GM12878 (cell line): ENCODE results near the gene OTOG. TPM values are rescaled to one million over a fixed set of nuclear protein-coding genes. Genes with fewer than 3 reads are reported as not detected.

Experiments
- ATAC-seq: fragments of 200-7000 bp; cut with Tn5 transposase; 3 replicates; pipeline ENCODE4 v1.9.1; 2020; ENCODE audit warnings: mild to moderate bottlenecking, moderate library complexity
- BruUV-seq: library from RNA; stranded (reverse); fragments of 400-500 nt; replicated peaks from 2 replicates; lab custom pipeline; 2021; lab: Mats Ljungman, UMichigan
- CTCF ChIA-PET: fragments of 300-600 bp; sonication (Branson Sonifier 250); formaldehyde crosslinking; extraction: SDS; loops from one replicate; lab custom pipeline; 2021; ENCODE audit warnings: inconsistent platforms; lab: Yijun Ruan, JAX
- POLR2A ChIA-PET: fragments of 350-600 bp; formaldehyde crosslinking; extraction: SDS; loops from one replicate; lab custom pipeline; 2021; ENCODE audit warnings: inconsistent platforms; lab: Charles Lee
- RAD21 ChIA-PET: fragments of 300-600 bp; sonication (Branson Sonifier 250); formaldehyde crosslinking; loops from one replicate; lab custom pipeline; 2023; ENCODE audit warnings: antibody characterized with exemption; ENCODE audit not compliant: unreplicated experiment; lab: Charles Lee
- SMC1A ChIA-PET: fragments of 300-600 bp; sonication (Branson Sonifier 250); formaldehyde crosslinking; loops from one replicate; lab custom pipeline; 2023; ENCODE audit not compliant: unreplicated experiment, uncharacterized antibody; lab: Charles Lee
- DNase-seq: peaks from one replicate; pipeline ENCODE4 v3.0.0-alpha.2; 2011; ENCODE audit warnings: low read depth, low spot score
- FAIRE-seq: peaks from 3 replicates; lab custom pipeline; 2011; peaks lifted over from hg19 to GRCh38; lab: Jason Lieb, UNC
- H2AFZ ChIP-seq: 2 replicates; pipeline ENCODE4 v1.6.0; 2011; ENCODE audit warnings: low read depth, low read length, control low read depth; ENCODE audit not compliant: control insufficient read depth
- H3K27ac ChIP-seq: 2 replicates; pipeline ENCODE4 v1.5.1; 2011; ENCODE audit warnings: control low read depth; ENCODE audit not compliant: control insufficient read depth, insufficient read depth
- H3K27me3 ChIP-seq, 2 experiments: replicated peaks in 1 of 2; 2 replicates each; pipeline versions ENCODE4 v1.6.0 to v1.6.1; 2011; ENCODE audit warnings: low read length in 1 of 2; ENCODE audit not compliant: control insufficient read depth in 2 of 2, insufficient read depth in 2 of 2
- H3K36me3 ChIP-seq, 2 experiments: 2 replicates each; pipeline ENCODE4 v1.5.1; 2011; ENCODE audit warnings: low read length in 1 of 2; ENCODE audit not compliant: control insufficient read depth in 2 of 2, insufficient read depth in 2 of 2
- H3K4me1 ChIP-seq: 2 replicates; pipeline ENCODE4 v1.6.1; 2011; ENCODE audit warnings: mild to moderate bottlenecking, low read length, moderate library complexity, mixed read lengths; ENCODE audit not compliant: control insufficient read depth, insufficient read depth
- H3K4me2 ChIP-seq: 2 replicates; pipeline ENCODE4 v1.6.0; 2011; ENCODE audit warnings: control low read depth; ENCODE audit not compliant: control insufficient read depth, insufficient read depth
- H3K4me3 ChIP-seq: fragments of 200-600 bp; sonication (generic); 2 replicates; pipeline ENCODE4 v1.5.1; 2016
- H3K79me2 ChIP-seq: 2 replicates; pipeline ENCODE4 v1.6.0; 2011; ENCODE audit warnings: low read length; ENCODE audit not compliant: control insufficient read depth, insufficient read depth
- H3K9ac ChIP-seq: 2 replicates; pipeline ENCODE4 v1.8.0; 2011; ENCODE audit warnings: low read length, control low read depth, mixed read lengths; ENCODE audit not compliant: control insufficient read depth, insufficient read depth
- H3K9me3 ChIP-seq: replicated peaks from 3 replicates; pipeline ENCODE4 v1.5.1; 2011; ENCODE audit warnings: mild to moderate bottlenecking, low read length; ENCODE audit not compliant: control insufficient read depth, insufficient read depth
- H4K20me1 ChIP-seq: 2 replicates; pipeline ENCODE4 v1.6.0; 2011; ENCODE audit not compliant: control insufficient read depth, insufficient read depth
- ATF2 ChIP-seq: IDR thresholded peaks from 2 replicates; pipeline ENCODE4 v1.6.1; 2012; ENCODE audit warnings: low read length, inconsistent platforms
- CHD4 ChIP-seq: fragments of 200-600 bp; sonication (generic); IDR thresholded peaks from 2 replicates; pipeline ENCODE4 v1.6.1; 2016; ENCODE audit warnings: mild to moderate bottlenecking
- EP300 ChIP-seq, 2 experiments: fragments of 150-350 bp in 1 of 2; IDR thresholded peaks; 2 replicates each; pipeline ENCODE4 v1.6.1; 2011 to 2012; ENCODE audit warnings: low read depth in 2 of 2, low read length in 2 of 2, borderline replicate concordance in 1 of 2, improper control_type of control experiment in 1 of 2, inconsistent platforms in 1 of 2; ENCODE audit not compliant: control insufficient read depth in 1 of 2
- FOS ChIP-seq: IDR thresholded peaks from 3 replicates; pipeline ENCODE4 v1.6.1; 2011; ENCODE audit warnings: borderline replicate concordance; ENCODE audit not compliant: insufficient read length; ENCODE audit errors: extremely low read depth
- GATAD2B ChIP-seq: fragments of 450-650 bp; conservative IDR thresholded peaks from 2 replicates; pipeline ENCODE4 v1.6.1; 2017; ENCODE audit warnings: low read depth, mild to moderate bottlenecking, moderate library complexity
- IKZF1 ChIP-seq: fragments of 450-650 bp; conservative IDR thresholded peaks from 2 replicates; pipeline ENCODE4 v1.6.1; 2017; ENCODE audit warnings: antibody characterized with exemption, mild to moderate bottlenecking
- IRF4 ChIP-seq: IDR thresholded peaks from 2 replicates; pipeline ENCODE4 v1.6.1; 2011; ENCODE audit warnings: low read depth, low read length
- KAT2A ChIP-seq: conservative IDR thresholded peaks from 2 replicates; pipeline ENCODE4 v1.6.1; 2011; ENCODE audit warnings: low read depth, low read length; ENCODE audit not compliant: control insufficient read depth
- NFIC ChIP-seq: IDR thresholded peaks from 2 replicates; pipeline ENCODE4 v1.6.1; 2012; ENCODE audit warnings: low read depth, mild to moderate bottlenecking, inconsistent platforms, low read length, moderate library complexity
- NKRF ChIP-seq: fragments of 450-650 bp; conservative IDR thresholded peaks from 2 replicates; pipeline ENCODE4 v1.6.1; 2017; ENCODE audit warnings: mild to moderate bottlenecking, moderate library complexity
- NR2C2 ChIP-seq: IDR thresholded peaks from 2 replicates; pipeline ENCODE4 v1.6.1; 2011; ENCODE audit warnings: borderline replicate concordance, low read depth; ENCODE audit not compliant: control insufficient read depth, insufficient read length
- POLR2A ChIP-seq: IDR thresholded peaks from 2 replicates; pipeline ENCODE4 v1.6.1; 2011; ENCODE audit warnings: low read depth, mild to moderate bottlenecking, low read length
- SUPT20H ChIP-seq: IDR thresholded peaks from 2 replicates; pipeline ENCODE4 v1.6.1; 2011; ENCODE audit warnings: low read depth, mild to moderate bottlenecking, low read length, moderate library complexity, borderline replicate concordance; ENCODE audit not compliant: control insufficient read depth
- TARDBP ChIP-seq: IDR thresholded peaks from 2 replicates; pipeline ENCODE4 v1.6.1; 2016; ENCODE audit warnings: borderline replicate concordance
- TBL1XR1 ChIP-seq: IDR thresholded peaks from 2 replicates; pipeline ENCODE4 v1.6.1; 2012; ENCODE audit warnings: low read depth, low read length, improper control_type of control experiment
- ZBTB4 ChIP-seq: fragments of 450-650 bp; formaldehyde crosslinking; IDR thresholded peaks from 2 replicates; pipeline ENCODE4 v1.4.0; 2022; ENCODE audit warnings: mild to moderate bottlenecking, moderate library complexity
- ZNF24 ChIP-seq: fragments of 450-650 bp; IDR thresholded peaks from 2 replicates; pipeline ENCODE4 v1.6.1; 2017; ENCODE audit warnings: antibody characterized with exemption, mild to moderate bottlenecking
- WGBS: methylation state at CpG from one replicate; pipeline ENCODE4 v1.1.6; 2016; ENCODE audit warnings: low lambda C conversion rate; ENCODE audit not compliant: insufficient replicate concordance, insufficient coverage; ENCODE audit errors: missing lambda C conversion rate; 5-methylcytosine and 5-hydroxymethylcytosine counted together
- in situ Hi-C: fragments of 300-500 bp; cut with MboI; formaldehyde crosslinking; loops from 9 replicates; pipeline ENCODE4 v1.14.3; 2018; ENCODE audit warnings: mixed read lengths
- intact Hi-C: fragments of 100-400 bp; cut with micrococcal nuclease; formaldehyde crosslinking; loops from one replicate; pipeline ENCODE4 v1.14.2; 2022; ENCODE audit not compliant: unreplicated experiment
- polyA plus RNA-seq, 11 experiments: library from polyadenylated mRNA; depleted of rRNA in 4 of 11; unstranded in 6 of 11; stranded (reverse) in 5 of 11; fragments of >200 nt; fragmentation: Nextera tagmentation in 4 of 11; fragmentation: Illumina TruSeq in 1 of 11; extraction: Ambion mirVana in 4 of 11; extraction: Trizol in 1 of 11; gene quantifications; 1 replicate in 1 of 11; 2 replicates in 10 of 11; pipeline versions ENCODE4 v1.2.1 to v1.2.3, GENCODE V29; 2011 to 2016; ENCODE audit warnings: inconsistent platforms in 2 of 11, missing spikeins in 2 of 11, low read depth in 1 of 11
- total RNA-seq, 4 experiments: library from RNA; depleted of rRNA in 3 of 4; stranded (reverse); fragments of >200 nt in 3 of 4; fragmentation: Illumina TruSeq in 1 of 4; extraction: Trizol in 1 of 4; gene quantifications; 2 replicates each; pipeline versions ENCODE4 v1.2.1 to v1.2.3, GENCODE V29; 2013 to 2021

Gene OTOG
- total and polyA plus RNA-seq, 10 of the 15 experiments (the other 5 are each of a cell fraction or from before 2014, with no cell fraction given): not detected

DNA sequence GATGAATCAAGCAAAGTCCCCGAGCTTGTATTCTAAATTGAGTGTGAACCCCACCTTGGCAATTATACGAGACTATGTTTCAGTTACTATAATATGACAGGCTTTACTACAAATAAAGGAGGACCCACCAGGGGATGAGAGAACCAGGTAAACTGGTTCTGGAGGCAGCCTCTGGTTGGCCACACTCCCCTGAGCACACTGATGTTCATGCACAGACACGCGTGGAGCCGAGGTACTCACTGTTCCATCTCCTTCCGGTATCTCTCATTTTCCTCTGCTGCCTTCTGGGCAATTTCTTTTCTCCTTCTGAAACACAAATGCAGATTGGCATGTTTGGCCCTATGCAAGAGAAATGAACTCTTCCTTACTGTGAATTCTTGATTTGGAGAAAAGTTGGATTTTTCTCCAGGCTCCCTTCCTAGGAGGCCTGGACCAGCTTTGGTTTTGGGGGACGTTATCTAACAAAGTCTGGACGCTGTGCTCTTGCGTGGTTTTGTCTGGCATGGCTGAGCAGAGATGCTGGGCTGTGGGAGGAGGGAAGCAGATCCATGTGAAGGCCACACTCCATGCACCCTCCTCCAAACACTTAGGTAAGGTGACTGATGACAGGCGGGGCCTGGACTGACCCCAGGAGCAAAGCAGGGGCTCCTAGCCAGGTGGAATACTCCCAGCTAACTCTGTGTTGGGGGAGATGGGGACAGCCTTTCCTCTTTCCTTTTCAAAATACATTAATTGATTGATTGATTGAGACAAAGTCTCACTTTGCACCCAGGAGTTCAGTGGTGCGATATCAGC is 25.8 kb upstream of the OTOG start:
- no peak for ATAC-seq
- DNase-seq: no peak
- Histone ChIP-seq H3K4me2 (no peak overlapping the region), H3K4me1 (no peaks in the 10 kb centered on the region), H3K4me3 (no peak overlapping the region), H3K9ac (no peak overlapping the region), H3K9me3 (no peaks in the 10 kb centered on the region), H4K20me1 (no peaks in the 10 kb centered on the region), H3K36me3 (no peaks in the 10 kb centered on the region), H2AFZ (no peak overlapping the region), H3K27me3 (peaks cover 0 to 2% of the 10 kb centered on the region in 2 experiments; a peak in 2 of 4 replicates), H3K27ac (no peak overlapping the region), H3K79me2 (no peaks in the 10 kb centered on the region)
- FAIRE-seq: no peak
- RAD21 ChIA-PET: interaction anchor here (0.9 kb wide), 1 partner anchor 14 kb away, joined by 3 read pairs; no protein-coding TSS in a partner anchor
- CTCF ChIA-PET: interaction anchor here (4.0 kb wide), 1 partner anchor 137 kb away, joined by 14 read pairs; no protein-coding TSS in a partner anchor
- intact Hi-C loops (no loop called here), in situ Hi-C loops (no loop called here)
- SMC1A ChIA-PET: interaction anchor here (0.9 kb wide), 1 partner anchor 210 kb away, joined by 3 read pairs; no protein-coding TSS in a partner anchor
- no TSS peak for BruUV-seq
- 49% methylated on average over 11 of the region's 11 CpGs for WGBS
- POLR2A ChIA-PET: no interaction called here
- no peak for TF ChIP-seq ZBTB4 (CRISPR knock-in tag)
- TF ChIP-seq CHD4: no peak
- TF ChIP-seq IKZF1: no peak
- no peak for TF ChIP-seq TARDBP
- no peak for TF ChIP-seq ATF2
- no peak for TF ChIP-seq NKRF
- no peak for TF ChIP-seq ZNF24
- TF ChIP-seq KAT2A: no peak
- no peak for TF ChIP-seq EP300 (IDR thresholded peaks at IDR 0.05; ENCODE audit: borderline replicate concordance in 1 of 2, control insufficient read depth in 1 of 2, low read depth in 2 of 2, low read length in 2 of 2)
- TF ChIP-seq SUPT20H: no peak
- TF ChIP-seq NR2C2: no peak
- TF ChIP-seq POLR2A: no peak
- TF ChIP-seq FOS: no peak
- no peak for TF ChIP-seq GATAD2B
- TF ChIP-seq TBL1XR1: no peak
- TF ChIP-seq IRF4: no peak
- no peak for TF ChIP-seq NFIC
